Fibroblast of the conjunctiva (primary cell): ENCODE data around the gene SAP30BP.
"Not testable (repeated sequence)": the region's sequence is repeated elsewhere in the genome, so short reads cannot be mapped to it uniquely, and the experiment has no call there.

ENCODE experiments used
- DNase-seq: peaks from one replicate; pipeline ENCODE4 v3.0.0-alpha.2; 2010; ENCODE audit warnings: low read depth

SAP30BP gene

DNA sequence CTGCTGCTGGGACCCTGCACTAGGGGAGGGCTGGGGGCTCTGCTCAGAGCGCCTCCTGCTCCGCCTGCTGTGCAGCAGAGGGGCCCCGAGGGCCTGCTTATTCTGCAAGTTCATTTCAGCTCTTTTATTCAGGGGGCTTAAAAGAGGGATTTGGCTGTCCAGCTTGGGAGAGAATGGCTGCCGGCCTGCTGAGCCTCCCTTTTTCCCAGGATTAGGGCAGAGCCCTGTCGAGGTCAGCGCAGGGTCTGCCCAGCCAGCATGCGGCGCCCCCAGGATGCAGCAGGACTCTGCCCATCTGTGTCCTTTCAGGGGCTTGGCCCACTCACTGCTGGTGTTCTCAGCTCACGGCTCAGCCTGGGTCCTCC, 32.8 kb upstream of the SAP30BP start:
- DNase-seq = no peak

DNA sequence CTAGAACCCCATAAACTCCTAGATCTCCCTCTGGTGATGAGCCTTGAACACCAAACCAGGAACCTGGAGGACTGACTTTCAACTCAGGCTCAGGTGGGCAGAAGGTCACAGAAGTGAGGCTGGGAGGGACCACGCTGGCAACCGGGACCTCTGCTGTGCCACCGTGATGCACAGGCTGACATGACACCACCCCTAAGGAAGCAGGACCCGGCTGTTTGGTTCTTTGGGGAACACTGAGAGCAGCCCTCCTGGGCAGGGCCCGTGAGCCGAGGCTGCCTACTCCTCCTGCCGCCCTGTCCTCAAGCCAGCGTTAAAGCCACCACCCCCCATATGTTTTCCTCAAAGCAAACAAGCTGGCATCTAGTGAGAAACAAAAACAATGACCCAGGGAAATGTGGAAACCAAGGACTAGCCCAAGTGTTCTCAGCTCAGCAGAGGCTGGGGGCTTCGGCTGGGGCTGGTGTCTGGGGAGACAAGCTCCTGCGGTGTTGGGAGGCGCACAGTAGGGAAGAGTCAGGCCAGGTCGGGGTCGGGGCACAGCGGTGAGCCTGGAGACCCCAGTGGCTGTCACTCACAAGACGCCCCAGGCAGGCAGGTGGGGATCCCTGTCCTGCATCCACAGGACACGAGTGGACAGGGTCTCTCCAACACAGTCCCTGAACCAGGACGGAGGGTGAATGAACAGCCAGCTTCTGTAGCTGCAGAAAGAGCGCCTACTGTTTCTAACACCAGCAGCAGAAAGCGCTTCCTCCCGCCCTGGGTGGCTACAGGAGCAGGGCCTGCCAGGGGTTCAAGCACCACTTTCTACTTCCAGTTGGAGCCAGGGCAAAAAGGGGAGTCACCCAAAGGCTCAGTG, 32.2 kb upstream of the SAP30BP start:
- DNase-seq = no peak

DNA sequence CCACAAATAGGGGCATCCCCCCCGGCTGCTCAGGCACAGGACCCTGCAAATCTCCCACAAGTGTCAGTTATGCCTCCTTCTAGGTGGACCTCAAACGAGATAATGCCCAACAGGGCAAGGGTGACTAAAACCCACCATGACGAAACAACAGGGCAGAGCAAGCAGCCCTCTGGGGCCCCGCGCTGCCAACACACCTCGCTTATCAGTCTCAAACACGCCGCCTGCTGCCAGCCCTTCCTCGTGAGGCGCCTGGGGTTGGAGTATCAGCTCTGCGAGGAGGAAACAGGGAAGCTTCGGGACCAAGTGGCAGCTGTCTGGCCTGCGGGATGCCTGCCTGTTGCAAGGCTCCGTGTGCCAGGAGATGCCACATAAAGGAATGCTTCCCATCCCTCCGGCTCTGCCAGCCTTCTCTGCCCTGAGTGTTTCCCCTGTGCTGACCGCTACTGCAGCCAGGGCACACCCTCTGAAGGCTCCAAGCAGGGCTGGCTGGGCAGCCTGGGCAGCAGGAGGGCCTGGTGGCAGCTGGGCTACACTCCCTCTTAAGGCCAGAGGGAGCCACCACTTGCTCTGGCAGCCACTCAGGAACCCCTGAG, 31.4 kb upstream of the SAP30BP start:
- no peak for DNase-seq

DNA sequence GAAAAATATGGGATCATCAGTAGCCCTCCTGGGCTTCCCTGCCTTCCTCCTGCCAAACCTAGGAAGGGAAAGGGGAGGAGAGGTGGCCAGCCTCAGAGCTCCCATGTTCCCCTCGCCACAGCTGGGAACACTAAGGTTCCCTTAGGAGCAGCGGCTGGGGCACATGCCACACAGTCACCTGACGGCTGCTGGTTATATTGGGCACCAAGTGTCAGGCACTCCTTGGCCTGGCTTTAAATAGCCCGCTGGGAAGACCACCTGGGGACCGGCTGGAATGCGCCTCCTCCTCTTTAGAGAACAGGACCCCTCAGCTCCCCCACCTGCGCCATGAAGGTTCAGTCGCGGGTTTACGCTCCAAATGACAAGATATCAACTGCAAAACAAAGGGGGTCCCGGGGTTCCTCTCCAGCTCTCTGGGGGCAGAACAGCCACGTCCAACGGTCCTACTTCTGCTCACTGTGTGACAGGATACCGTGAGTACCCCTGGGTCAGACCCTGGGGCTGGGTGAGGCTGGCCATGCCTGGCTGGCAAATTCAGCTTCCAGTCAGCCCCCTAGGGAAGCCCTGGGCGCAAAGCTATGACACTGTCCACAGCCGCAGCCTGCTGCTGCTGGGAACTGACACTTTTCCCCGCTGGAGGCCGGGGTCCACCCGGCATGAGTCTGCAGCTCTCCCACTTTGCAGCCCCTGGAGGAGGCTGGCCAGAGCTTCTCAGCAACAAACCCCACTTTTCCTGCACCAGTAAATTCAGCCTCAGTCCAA, 30.6 kb upstream of the SAP30BP start:
- no peak for DNase-seq

GRCh38 chr17:75637143-75637538, 30.0 kb upstream of the SAP30BP start:
- DNase-seq = no peak

DNA sequence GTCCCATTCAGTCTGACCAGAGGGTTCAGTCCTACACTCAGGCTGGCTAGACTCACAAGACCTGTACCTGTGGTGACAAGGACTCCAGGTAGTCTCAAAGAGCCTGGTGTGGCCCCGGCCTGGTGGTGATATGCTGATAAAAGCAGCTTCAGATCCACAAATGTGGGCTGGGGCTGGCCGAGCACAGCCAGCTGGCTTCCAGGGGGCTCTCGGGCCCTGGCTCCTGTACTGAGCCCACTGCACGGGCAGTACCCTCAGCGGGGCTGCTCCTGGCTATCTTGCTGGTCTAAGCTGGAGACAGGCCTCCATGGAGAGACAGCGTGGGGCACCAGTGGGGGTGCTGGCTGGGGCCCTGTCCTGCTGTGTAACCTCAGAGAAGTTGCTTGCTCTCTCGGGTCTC, 29.6 kb upstream of the SAP30BP start:
- DNase-seq = no peak

- not testable (repeated sequence) for DNase-seq
Observed at GRCh38 chr17:75638039-75638438, 29.1 kb upstream of the SAP30BP start.

GRCh38 chr17:75638893-75639292, 28.2 kb upstream of the SAP30BP start:
- DNase-seq = no peak

DNA sequence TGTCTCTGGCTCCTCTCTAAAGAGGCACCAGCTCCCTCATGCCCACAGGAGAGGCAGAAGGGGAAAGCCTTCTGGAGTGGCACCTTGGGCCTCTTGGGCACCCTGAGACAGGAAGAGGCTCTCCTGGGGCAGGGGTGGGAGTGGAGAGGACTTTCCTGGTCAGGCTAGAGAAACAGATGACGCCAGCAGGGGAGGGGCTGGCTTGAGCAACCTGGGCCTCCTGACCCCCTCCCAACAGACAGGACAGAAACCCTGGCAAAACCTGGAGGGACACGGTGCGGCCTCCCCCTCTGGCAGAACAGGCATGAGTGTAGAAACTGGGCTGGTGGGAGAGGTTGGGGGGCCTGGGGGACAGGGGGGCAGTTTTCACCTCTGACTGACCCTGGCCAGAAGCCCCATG, 27.8 kb upstream of the SAP30BP start:
- DNase-seq = no peak

DNA sequence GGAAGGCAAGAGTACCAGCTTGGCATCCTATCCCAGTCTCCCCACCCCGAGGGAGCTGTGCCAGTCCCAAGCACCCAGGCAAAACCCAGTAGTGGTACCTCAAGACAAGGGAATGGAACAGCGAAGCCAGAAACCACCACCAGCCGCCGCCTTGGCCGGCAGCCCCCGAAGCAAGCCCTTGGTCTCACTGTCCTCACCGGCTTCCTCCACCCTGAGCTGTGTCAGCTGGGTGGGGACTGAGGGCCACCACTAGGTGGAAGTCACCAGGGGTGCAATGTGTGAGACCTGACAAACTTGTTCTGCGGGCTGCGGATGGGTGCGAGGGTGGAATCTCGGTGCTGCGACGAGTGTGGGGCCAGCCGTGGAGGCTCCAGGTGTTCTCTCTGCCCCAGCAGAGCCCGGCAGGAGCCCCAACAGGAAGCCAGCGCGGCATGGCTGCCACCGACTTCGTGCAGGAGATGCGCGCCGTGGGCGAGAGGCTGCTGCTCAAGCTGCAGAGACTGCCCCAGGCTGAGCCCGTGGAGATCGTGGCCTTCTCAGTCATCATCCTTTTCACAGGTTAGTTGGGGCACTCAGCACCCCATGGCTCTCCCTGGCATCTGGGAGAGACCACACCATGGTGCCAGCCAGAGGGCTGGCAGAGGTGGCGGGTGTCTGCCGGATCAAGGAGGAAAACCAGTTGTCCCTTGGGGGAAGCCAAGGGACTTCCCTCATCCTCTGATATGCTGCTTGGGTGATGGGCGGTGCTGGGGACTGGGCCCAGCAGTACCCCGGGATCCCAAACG, 27.2 kb upstream of the SAP30BP start:
- DNase-seq = no peak

DNA sequence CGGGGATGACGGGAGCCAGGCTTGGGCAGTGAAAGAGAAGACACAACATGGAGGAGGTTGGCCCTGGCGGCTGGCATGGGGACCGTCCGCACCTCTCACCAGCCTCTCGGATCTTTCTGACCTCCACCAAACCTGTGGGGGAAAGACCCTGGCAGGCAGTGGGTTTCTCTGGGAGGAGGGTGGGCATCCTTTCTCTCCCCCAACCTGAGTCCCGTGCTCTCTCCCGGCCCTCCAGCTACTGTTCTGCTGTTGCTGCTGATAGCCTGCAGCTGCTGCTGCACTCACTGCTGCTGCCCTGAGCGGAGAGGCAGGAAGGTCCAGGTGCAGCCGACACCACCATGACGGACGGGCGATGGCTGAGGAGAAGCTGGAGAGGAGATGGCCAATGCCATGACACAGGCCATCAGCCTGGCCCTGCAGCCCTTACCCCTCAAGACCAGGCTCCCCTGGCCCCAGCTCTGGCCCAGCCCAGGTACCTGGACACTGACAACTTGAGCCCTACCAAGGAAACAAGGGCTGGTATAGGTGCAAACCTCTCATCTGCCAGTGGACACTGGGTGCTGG, 26.5 kb upstream of the SAP30BP start:
- DNase-seq = no peak

GRCh38 chr17:75641343-75641742, 25.8 kb upstream of the SAP30BP start:
- no peak for DNase-seq

DNA sequence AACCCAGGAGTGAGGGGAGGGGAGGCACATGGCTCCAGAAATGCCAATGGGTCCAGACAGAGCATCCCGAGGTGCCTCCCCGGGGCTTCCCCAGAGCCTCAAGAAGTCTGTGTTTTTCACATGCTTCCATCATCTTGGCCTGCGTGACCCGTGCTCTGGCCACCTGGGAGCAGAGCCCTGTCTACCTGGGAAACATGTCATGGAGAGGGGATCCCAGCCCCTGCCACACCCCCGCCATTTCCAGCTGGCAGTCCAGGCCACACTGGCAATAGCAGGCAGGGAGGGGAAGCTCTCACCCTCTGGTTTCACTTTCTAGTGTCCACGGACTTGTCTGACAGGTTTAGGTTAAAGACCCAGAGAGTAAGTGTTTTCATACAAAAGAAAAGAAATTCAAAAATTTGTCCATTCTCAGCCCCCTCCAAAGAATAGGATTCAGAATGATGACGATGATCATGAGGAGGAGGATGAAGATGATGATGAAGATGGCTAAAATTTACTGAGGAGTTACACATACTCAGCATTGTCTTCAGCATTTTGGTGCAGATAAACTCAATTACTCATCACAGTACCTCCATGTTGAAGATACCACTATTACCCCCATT, 24.9 kb upstream of the SAP30BP start:
- DNase-seq = no peak

GRCh38 chr17:75642784-75643642, 24.1 kb upstream of the SAP30BP start:
- DNase-seq = no peak

DNA sequence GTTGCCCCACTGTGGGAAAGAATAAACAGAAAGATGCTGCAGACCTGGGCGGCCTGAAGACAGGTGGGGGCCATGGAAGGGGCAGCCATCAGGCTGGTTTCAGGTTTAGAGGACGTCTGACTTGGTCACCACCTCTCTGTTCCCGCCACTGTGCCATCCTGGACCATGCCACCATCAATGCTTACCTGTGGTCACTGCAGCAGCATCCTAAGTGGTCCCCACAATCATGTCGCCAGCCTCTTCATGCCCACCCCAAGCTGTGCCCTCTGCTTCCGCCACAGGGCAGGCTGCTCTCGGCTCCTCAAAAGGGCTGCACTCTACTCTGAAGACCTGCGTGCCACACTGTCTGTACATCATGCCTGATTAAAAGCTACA, 23.5 kb upstream of the SAP30BP start:
- no peak for DNase-seq

DNA sequence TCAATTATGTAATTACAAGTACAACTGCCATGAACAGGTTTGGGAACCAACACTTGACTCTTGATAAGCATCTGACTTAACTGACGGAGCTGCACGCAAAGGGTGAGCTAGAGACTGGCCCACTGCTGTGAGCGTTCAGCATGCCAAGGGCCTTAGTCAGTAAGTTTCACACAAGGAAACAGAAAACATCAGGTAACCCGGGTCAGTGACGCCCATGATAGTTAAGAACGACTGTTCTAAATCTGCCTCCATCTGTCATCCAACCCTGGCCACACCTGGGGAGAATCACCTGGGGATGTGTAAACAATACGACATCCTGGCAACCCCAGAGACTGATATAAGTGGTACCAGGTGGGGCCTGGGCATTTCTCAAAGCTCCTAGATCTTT, 21.6 kb upstream of the SAP30BP start:
- no peak for DNase-seq

DNA sequence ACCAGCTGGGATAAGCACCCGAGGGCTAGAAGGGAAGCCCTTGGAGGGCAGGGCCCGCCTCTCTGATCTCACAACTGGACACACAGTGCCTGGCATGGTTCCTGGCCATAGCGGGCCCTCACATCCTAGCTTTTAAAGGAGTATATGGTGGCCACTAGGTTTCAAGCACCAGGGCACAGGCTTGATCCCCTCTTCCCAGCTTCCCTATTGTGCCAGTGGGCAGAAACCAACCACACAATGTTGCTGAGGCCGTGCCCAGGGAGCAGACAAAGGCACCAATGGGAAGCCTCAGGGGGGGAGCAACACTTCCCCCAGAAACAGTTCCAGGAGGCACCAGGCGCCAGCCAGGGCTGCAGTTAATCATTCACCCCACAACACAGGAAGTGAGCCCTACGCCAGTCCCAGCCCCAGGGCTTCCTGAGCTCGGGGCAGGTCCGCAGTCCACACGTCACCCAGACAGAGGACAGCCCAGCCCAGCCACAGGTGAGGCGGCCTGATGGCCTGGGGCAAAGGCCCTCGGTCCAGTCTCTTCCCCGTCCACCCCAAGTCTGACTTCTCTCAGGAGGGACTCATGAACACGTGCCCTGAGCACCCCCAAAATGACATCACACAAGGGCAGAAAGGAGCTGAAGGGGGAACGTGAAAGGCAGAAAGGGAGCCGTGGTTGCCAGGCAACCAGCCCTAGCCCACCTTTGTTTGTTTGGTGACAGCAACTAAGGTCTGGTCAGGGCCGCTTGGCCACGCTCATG, 21.1 kb upstream of the SAP30BP start:
- no peak for DNase-seq

DNA sequence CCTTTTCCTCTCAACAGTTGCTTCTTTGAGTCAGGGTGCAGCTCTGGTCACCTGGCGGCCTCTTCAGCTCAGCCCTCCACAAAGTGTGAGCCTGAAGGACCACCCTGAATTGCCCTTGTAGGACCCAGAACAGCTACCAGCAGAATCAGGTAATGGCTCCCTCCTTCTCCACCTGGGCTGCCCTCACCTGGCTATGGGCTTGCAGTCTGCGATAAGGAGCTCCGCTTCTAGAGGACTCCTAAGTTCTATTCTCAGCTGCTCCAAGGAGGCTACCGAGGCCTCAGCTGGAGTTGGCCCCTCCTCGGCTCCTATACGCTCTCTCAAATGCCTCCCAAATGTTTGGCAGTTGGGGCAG, 20.5 kb upstream of the SAP30BP start:
- DNase-seq = no peak

DNA sequence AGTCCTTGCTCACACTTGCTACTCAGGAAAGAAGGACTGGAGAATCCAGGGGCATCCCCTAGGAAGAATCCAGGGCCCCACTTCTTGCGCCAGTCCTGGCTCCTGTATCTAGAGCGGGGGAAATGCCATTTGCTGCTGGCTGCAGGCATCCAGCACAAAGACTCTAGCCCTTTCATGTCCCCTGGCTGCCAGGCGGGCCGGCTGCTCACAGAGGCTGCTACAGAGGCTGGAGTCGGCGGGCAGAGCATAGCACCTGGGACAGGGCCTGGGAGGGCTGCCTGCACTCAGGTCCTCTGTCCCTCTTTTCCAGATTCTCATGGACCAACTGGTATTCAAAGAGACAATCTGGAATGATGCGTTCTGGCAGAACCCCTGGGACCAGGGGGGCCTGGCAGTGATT, 20.1 kb upstream of the SAP30BP start:
- no peak for DNase-seq

DNA sequence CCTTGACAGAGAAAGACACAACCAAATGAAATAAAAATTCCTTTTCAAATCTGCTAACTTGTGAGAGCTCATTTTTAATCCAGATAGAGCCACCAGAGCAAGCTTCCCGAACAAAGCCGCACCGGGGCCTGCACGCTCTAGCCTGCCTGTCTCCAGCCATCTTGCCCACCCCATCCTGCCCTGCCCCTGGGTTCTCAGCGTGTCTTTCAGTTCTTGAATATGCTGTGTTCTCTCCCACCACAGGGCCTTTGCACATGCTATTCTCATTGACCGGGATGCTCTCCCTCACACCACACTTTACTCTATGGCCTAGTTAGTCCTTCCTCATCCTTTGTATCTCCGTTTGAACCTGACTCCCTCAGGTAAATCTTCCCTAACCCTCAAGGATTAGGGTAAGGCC, 19.2 kb upstream of the SAP30BP start:
- DNase-seq = no peak
